NCI-H2081 (cell line): ENCODE data around the gene OSBPL8.
"Not testable (repeated sequence)": the region's sequence is repeated elsewhere in the genome, so short reads cannot be mapped to it uniquely, and the experiment has no call there.

Experiments used
- DNase-seq, 2 experiments: peaks; one replicate each; lab custom pipeline; 2025; lab: John Stamatoyannopoulos, UW

The OSBPL8 gene

DNA sequence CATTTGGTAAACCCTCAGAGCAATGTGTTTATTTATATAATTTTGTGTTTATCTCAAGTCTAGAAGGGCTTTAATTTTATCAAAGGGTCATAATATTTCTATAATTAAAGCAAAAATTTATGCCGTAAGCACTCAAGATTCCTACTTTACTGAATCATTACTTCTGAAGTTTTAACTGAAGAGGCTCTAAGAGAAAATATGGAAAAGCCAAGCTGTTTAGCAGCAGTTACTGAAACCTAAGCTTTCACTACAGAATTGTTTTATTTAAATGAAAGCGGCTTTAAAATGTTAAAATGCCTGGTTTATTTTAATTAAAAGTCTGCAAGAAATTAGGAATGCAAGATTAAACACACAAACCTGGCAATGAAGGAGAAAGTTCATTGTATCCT is 137.4 kb downstream of the OSBPL8 start:
- DNase-seq, result no peak

DNA sequence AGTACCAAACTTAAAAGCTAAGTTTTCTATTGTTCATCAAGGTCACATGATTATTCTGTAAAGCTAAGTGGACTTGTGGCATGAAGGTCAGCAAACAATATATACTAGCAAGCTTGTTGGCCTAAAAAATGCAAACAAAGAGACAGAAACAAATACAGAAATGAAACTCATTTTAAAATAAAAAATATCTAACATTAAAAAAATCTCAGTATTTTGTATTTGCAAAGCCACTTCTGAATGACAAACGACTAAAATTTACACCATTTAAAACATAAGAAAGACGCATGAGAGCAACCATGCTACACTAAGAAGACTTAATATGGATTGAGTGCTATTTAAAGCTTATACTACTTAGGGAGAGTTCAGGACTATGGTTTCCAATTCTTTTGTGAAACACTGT is 138.5 kb downstream of the OSBPL8 start:
- no peak for DNase-seq

DNA sequence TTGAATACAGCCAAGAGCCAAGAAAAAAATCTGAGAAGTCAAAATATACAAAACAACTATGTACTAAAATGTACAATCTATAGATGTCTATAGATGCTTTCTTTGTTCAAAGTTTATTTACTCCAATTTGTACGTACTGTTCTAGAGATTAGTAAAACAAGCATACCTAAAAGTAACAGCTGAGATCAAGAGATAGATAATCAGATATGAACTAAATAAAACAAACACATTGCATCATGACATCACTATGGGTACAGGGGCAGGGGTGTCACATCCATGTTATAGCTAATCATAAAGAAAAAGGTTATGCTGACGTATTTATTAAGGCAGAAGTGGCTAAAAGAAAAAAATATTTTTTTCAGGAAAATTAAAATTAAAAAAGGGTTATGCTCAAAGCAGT is 139.3 kb downstream of the OSBPL8 start:
- no peak for DNase-seq

DNA sequence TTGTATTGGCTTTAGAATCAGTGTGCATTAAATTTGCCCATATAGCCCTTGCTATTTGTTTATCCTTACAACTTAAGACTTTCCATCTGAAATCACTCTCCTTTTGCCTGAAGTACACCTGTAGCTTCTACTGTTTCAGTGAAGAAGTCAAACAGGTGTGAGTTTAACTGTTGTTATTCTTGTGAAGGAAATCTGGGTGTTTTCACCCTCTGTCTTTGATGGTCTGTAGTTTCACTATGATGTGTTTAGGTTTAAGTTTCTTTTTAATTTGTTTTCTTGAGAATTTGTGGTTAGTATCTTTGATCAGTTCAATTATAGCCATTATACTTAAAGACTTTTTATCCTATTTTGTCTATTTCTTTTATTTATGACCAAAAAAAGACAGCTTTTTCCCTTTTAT is 142.5 kb downstream of the OSBPL8 start:
- DNase-seq, result no peak

DNA sequence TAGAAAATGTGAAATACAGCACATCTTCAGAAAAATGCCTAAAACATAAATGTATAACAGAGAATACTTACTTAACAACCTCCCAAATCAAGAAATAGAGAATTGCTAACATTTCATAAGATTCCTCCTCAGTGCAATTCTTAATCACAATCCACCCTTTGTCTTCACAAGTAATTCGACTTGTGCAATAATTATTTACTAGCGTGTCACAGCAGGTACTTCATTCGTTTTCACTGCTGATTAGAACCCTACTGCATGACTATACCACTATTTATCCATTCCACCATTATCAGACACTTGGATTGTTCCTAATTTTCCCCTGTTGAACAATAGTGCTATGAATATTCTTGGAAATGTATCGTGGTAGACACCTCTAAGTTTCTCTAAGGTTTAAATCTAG is 146.4 kb downstream of the OSBPL8 start:
- DNase-seq, result no peak

DNA sequence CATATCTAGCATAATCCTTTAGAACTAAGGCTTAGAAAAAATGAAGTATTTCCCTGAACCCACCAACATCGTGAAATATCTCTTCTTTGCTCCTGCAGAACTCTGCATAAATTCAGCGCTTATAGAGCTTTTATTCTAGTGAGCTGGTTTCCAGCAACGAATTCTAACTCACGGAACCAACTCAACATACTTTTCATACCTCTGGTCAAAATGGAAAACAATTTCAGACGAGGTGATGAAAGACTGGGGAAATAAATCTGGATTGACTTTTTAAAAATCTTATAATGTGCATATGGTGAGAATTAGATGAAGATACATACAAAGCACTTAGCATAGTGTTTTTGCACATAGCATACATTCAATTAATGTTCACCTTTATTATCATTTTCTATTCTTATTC is 148.8 kb downstream of the OSBPL8 start:
- no peak for DNase-seq

DNA sequence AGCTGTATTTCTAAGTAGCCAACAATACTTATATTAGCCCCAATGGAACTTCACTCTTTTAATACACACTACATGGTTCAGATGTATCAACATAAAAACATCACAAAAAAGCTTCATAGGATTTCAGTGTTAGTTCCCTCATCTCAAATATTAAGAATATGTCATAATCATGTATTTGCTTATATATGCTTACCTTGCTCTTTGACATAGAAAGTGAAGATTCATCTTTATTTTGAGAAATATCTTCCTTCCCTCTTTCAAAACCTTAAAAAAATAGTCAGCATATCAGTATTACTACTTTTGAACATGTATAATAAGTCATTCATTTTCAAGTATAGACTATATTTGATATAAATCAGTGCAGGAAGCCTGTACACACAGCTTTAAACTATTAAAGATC is 149.2 kb downstream of the OSBPL8 start:
- DNase-seq, result no peak

DNA sequence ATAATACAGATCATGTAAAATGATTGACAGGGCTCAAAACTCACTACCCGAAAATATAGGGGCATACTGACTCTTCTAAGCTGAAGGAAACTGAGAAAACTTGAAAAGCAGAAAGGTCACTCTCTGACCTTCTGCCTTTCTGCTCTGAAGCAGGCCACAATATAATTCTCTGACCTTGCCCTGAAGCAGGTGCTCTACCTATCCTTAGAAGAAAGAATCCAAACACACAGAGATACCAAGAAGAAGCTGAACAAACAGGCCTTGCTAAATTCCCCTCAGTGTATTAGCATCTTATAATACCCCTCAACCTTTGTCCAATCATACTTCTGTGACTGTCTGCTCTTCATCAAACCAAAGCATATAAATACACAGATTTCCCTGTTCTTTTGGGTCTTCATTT is 150.5 kb downstream of the OSBPL8 start:
- no peak for DNase-seq

DNA sequence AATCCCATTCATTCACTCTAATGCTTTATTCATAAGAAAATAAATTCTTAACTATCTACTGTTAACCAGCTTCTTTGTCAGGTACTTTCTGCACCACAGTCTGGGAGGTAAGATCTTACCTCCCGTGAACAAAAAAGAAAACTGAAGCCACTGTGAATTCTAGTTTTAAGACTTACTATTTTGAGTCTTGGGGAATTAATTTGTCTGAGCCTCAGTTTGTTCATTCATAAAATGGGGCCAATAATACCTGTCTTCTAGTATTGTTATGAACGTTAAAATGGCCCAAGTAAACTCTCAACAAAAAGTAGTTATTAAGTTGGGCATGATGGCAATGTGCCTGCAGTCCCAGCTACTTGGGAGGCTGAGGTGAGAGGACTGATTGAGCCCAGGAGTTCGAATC is 151.9 kb downstream of the OSBPL8 start:
- no peak for DNase-seq

DNA sequence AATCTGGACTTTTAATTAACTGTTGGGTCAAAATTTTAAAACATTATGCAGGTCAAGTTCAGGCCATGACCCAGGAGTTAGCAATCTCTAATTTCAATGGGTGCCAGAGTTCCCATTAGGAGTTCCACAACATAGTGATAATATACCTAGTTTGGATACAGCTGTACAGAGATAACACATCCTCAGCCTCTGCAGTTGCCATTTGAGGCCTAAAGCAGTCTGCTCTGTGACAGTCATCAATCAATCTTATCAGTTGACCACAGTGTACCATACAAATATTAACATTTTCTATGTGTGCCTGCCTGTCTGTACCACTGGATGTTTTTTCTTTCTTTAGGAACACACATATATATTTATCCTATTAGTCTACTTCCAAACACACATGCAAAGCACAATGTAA is 157.3 kb downstream of the OSBPL8 start:
- DNase-seq, result no peak

DNA sequence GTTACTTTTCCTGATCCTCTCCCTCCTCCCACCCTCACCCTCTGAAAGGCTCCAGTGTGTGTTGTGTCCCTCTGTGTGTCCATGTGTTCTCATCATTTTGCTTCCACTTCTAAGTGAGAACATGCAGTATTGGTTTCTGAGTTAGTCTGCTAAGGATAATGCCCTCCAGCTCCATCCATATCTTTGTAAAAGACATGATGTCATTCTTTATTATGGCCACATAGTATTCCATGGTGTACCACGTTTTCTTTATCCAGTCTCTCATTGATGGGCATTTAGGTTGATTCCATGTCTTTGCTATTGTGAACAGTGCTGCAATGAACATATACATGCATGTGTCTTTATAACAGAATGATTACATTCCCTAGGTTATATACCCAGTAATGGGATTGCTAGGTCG is 159.4 kb downstream of the OSBPL8 start:
- no peak for DNase-seq

DNA sequence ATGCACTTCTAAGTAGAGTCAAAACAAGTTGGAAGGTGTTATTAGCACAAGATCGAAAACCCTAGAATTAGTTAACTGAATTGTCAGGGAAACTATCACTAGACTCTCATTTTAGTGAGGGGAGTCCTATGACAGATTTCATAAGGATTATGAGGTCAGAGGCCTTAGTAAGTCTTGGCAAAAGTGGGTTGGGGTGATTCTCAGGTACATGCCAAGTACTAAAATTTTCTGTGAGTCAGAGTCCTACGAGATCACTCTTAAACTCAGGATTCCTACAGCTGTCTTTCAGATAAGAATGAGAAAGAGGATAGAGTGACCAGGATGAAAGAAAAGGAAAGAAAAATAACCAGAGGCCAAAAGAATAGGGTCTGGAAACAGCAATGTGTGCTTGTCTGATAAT is 160.5 kb downstream of the OSBPL8 start:
- DNase-seq, result no peak

DNA sequence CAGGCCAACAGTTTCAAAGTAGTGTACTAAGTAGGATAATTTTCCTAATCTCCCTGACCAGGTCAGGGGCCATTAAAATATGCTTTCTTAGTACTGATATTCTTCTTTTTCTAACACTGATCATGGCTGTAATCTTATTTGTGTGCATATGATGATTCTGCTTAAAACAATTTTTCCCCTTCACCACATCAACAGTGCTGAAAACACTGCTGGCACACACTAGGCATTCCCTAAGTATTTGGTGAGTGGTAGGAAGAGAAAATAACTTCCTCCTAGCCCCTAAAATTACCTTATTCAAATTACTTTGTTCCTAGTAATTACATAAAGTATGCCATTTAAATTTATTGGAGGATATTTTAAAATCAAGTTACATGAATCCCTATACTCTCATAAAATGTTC is 161.5 kb downstream of the OSBPL8 start:
- DNase-seq, result no peak

DNA sequence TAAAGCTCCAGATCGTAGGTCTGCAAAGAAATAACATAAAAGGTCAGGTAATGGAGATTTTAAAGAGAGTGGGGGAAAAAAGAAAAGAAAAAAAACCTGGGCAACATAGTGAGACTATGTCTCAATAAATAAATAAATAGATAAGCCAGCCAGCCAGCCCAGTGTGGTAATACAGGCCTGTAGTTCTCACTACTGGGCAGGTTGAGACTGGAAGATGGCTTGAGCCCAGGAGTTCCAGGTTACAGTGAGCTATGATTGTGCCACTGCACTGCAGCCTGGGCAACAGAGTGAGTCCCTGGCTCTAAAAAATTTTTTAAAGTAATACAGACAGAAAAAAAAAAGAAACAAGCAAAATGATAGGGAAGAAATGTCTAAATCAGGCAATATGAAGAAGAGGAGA is 168.1 kb downstream of the OSBPL8 start:
- no peak for DNase-seq

DNA sequence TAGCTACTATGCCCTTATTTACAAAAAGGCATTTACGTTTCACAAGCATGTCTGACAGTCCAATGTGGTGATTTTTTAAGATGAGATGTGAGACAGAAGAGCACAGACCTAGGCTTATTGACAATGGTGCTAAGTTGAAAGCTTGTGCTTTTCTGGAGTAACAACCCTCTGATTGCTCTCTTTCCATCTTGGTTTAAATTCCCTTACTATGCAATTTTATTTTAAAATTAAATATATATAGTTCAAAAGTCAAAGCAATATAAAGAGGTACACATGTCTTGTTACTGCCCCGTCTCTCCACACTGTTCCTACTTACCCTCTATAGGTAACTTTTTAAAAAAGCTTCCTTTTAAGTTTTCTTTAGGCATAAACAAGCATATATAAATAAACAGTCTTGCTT is 172.0 kb downstream of the OSBPL8 start:
- no peak for DNase-seq

DNA sequence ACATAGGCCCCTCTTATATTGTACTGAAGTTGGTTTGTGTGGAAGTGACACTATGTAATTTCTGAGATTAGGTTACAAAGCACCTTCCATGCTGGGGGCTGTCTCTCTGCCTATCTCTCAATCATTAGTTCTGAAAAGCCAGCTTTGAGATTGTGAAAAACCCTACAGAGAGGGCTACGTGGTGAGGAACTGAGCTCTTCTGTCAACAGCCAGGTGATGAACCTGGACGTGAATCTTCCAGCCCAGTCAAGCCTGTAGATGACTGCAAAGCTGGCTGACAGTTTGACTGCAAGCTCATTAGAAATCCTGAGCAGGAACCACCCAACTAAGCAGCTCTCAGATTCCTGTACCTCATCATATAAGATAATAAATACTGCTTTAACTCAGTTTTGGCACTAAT is 175.0 kb downstream of the OSBPL8 start:
- DNase-seq, result no peak

DNA sequence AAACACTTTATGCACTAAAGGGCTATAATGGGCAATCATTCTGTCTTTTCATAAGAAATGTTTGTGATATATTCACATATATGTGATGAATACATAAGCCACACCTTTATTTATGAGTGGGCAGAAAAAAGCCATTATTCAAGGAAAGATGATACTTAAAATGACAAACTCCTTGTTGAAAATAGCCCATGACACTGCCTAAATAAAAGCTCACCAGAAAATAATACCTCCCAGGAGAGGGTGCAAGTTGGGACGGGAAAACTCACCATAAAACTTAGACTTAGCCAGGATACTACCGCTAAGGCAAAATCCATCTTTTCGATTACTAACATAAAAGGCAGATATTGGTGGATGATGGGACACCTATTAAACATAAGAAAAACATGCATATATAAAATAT is 175.6 kb downstream of the OSBPL8 start:
- DNase-seq, result peak in 1 of 2 experiments; percentile 39

DNA sequence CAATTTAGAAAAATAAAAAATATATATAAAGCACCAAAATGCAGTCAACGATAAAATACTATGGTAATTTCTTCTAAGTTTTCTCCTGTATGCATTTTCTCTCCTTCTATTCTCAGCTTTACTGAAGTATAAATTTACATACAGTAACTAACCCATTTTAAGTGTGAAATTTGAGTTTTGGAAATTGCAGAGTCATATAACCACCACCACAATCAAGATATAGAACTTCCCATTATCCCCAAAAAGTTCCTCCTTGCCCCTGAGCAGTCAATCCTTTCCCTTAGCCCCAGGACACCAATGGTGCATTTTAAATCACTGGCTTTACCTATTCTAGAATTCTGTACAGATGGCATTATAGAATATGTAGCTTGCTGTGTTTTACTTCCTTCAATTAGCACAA is 180.3 kb downstream of the OSBPL8 start:
- no peak for DNase-seq

DNA sequence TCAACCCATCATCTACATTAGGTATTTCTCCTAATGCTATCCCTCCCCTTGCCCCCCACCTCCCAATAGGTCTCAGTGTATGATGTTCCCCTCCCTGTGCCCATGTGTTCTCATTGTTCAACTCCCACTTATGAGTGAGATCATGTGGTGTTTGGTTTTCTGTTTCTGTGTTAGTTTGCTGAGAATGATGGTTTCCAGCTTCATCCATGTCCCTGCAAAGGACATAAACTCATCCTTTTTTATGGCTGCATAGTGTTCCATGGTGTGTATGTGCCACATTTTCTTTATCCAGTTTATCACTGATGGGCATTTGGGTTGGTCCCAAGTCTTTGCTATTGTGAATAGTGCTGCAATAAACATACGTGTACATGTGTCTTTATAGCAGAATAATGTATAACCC is 182.7 kb downstream of the OSBPL8 start:
- DNase-seq, result not testable (repeated sequence)

DNA sequence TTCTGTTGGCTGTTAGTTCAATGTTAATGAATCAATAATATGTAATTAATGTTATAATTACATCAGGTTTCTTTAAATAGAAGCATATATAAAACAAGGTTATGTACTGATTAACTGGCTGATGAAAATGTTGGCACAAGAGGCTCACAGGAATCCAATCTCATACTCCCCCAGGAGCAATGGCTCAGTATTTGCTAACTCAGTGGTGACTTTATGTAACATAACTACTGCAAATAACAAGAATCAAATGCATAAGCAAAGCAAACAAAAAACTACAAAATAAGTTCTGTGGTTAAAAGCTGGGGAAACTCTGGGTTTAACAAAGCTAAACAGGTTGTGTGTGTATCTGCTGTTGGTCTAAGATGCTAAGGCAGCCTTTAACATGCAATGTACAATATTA is 183.6 kb downstream of the OSBPL8 start:
- DNase-seq, result no peak

DNA sequence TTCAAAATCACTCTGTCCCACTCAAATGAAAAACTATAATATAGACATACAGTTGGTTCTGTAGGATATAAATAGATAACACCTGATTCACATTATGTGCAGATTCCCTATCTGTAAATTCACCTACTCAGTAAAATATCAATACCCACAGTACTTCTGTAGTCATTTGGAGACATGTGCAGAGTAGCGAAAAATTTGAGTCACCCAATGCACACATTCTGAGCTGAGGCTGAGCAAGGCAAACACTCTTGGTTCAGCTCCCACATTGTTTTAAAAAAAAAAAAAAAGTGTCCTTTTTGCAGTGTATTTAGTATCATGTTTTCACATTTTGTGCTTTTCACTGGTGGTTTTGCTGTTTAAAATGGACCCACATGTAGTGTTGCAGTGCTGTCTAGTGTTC is 184.1 kb downstream of the OSBPL8 start:
- no peak for DNase-seq

DNA sequence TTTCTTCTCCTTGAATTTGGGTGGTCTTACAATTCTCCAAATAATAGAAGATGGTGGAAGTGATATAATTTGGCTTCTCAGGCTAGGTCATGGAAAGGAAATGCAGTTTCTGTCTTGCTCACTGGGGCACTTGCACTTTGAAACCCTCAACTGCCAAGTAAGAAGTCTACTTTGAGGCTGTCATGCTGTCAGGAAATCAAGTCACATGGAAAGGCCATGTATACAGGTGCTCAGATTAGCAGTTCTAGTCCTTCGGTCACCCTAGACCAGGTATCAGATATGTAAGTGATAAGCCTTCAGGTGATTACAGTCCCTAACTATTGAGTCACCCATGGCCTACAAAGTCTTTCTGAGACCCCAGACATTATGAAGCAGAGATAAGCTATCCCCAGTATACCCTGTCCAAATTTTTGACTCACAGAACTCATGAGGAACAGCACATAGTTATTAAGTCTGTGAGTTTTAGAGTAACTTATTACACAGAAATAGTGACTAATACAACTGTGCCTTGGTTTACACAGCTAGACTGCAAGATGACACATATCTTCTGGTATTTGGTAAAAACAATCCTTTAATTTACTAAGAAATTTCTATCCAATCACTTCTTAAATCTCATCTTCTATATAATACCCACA is 185.1 kb downstream of the OSBPL8 start:
- DNase-seq, result no peak

DNA sequence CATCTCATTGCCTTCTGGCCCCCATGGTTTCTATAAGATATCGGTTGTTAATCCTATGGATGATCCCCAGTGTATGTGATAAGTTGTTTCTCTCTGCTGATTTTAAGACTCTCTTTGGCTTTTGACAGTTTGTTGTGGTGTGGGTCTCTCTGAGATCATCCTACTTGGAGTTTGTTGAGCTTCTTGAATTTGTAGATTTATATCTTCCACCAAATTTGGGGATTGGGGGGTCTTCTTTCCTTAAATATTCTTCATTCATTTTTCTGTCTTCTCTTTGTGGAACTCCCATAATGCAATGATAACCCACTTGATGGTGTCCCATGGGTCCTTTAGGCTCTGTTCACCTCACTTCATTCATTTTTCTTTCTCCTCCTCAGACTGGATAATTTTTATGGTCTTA is 191.3 kb downstream of the OSBPL8 start:
- DNase-seq, result no peak

DNA sequence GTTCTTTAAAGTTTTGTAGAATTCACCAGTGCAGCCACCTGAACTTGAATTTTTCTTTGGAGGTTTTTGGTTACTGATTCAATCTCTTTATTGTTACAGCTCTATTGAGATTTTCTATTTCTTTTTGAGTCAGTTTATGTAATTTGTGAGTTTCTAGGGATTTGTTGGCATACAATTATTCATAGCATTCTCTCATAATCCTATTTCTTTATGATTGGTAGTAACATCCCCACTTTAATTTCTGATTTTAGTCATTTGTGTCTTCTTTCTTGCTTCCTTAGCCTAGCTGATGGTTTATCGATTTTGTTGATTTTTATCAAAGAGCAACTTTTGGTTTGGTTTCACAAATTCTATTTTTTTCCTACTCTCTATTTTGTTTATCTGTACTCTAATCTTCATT is 193.4 kb downstream of the OSBPL8 start:
- DNase-seq, result no peak

DNA sequence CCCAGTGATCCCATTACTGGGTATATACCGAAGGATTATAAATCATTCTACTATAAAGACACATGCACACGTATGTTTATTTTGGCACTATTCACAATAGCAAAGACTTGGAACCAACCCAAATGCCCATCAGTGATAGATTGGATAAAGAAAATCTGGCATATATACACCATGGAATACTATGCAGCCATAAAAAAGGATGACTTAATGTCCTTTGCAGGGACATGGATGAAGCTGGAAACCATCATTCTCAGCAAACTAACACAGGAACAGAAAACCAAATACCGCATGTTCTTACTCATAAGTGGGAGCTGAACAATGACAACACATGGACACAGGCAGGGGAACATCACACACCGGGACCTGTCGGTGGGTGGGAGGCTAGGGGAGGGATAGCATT is 195.4 kb downstream of the OSBPL8 start:
- DNase-seq, result not testable (repeated sequence)
